K562 treated with DMSO at 1 percent for 12 hours (cell line): ENCODE results near the gene PCDHGC5. TPM values are rescaled to one million over a fixed set of nuclear protein-coding genes. Genes with fewer than 3 reads are reported as not detected.

Experiments
- total RNA-seq: library from RNA; unstranded; fragments of 300-600 nt; gene quantifications from 2 replicates; pipeline ENCODE4 v1.2.3, GENCODE V29; 2022; ENCODE audit not compliant: insufficient read depth

PCDHGC5 gene
- total RNA-seq: not detected in 2 replicates

DNA sequence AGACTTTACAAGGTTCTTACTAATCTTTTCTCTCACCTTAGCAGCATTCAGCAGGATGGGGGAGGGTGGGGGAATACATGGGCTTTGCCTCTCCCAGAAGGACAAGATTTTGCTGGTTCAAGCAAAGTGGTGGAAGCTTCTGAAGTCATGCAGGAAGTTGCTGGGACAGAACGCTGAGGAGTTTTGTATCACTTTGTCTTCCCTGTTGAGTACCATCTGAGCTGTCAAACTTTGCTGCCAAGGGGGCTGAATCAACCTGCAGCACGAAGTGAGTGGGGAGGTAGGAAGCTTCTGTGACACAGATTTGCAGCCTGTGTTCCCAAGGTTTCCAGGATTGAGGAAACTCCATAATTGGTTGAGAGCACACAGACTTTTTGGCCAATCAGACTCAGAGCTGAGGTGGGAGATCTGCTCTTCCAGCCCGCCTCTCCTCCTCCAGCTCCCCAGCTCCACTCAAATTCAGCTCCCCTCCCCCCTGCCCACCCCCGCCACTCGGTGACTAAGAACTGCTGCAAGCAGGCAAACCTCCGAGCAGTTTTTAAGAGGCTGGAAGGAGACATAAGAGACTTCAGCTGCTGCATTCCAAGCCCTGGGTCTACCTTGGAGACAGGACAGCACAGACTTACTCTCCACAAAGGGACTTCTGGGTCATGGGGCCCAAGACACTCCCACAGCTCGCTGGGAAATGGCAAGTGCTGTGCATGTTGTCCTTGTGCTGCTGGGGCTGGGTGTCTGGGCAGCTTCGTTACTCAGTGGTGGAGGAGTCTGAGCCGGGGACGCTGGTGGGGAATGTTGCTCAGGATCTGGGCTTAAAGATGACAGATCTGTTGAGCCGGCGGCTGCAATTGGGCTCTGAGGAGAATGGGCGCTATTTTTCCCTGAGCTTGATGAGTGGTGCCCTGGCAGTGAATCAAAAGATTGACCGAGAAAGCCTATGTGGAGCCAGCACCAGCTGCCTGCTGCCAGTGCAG, at the start of gene PCDHGC5:
Gene PCDHGC5, plus strand, starts transcription at position 491 of the 971 bp plus-strand sequence. Its CDS starts 160 bp downstream, at position 651.

DNA sequence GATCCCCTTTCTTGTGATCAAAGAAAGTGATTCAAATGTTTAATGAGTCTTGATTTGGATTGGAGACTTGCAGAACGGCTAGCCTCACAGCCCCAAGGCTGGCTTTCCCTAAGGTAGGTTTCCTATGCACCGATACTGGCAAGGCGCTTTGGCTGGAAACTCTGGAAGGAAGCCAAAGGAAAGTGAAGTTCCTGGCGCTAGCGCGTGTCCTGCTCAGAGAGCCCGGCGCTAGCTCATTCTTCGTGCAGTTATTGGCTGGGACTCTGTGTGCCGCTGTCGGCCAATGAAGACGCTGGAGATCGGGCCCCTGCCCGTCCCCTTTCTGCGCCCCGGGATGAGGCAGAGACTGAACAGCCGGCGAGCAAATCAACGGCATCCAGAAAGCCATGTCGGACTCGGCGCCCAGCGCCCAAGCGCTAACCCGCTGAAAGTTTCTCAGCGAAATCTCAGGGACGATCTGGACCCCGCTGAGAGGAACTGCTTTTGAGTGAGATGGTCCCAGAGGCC, 13.2 kb upstream of the PCDHGC5 start, which contains the start of gene PCDHGC3:
Gene PCDHGC3, plus strand, starts transcription at position 342 of the 507 bp plus-strand sequence. Its CDS starts 151 bp downstream, at position 493.

DNA sequence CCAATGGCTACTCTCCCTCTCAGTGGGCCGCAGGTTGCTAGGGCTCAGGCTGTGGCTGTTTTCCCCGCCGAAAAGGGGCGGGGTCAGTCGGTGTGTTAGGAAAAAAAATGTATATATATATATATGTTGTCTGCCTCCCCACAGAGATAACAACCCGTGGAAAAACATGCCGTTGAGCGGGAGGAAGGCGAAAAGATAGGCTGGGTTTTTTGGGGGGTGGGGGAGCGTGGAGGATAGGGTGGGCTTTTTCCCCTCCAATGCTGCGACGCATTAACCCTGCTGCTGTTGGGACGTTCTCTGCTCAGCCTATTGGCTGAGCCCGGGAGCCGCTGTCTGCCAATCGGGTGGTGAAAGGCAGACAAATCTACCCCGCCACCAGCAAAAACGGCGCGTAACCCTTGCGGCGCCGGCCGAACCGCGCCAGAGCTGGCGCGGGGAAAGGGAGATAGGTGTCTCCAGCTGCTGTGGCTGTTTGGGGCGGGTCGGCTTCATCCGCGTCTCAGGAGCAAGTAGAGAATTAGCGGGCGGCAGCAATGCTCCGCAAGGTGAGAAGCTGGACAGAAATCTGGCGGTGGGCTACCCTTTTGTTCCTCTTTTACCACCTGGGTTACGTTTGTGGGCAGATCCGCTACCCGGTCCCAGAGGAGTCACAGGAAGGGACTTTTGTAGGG, 4.1 kb upstream of the PCDHGC5 start, which contains the start of gene PCDHGC4:
Gene PCDHGC4, plus strand, starts transcription at position 390 of the 671 bp plus-strand sequence. Its CDS starts 144 bp downstream, at position 534.

Other genes starting within 250 kb of the PCDHGC5 start
- gene PCDHB15, start 243.7 kb upstream of the PCDHGC5 start, total RNA-seq: 0.33 TPM in 1 of 2 replicates, not detected in the other
- gene SLC25A2, start 185.0 kb upstream of the PCDHGC5 start, total RNA-seq: not detected in 2 replicates
- gene TAF7, start 168.3 kb upstream of the PCDHGC5 start, total RNA-seq: 75.1 and 124 TPM in 2 replicates
- 0.19 TPM in 1 of 2 replicates, not detected in the other for gene PCDHGA1, start 158.6 kb upstream of the PCDHGC5 start, total RNA-seq
- 0.79 TPM in 1 of 2 replicates, not detected in the other for gene PCDHGA2, start 150.3 kb upstream of the PCDHGC5 start, total RNA-seq
- 0.30 and 1.1 TPM in 2 replicates for gene PCDHGA3, start 145.3 kb upstream of the PCDHGC5 start, total RNA-seq
- 0.28 TPM in 1 of 2 replicates, not detected in the other for gene PCDHGB1, start 139.0 kb upstream of the PCDHGC5 start, total RNA-seq
- gene PCDHGA4, start 134.1 kb upstream of the PCDHGC5 start, total RNA-seq: 1.7 TPM in 1 of 2 replicates, not detected in the other
- gene PCDHGB2, start 129.1 kb upstream of the PCDHGC5 start, total RNA-seq: 0.52 TPM in 1 of 2 replicates, not detected in the other
- gene PCDHGA5, start 124.9 kb upstream of the PCDHGC5 start, total RNA-seq: 0.33 TPM in 1 of 2 replicates, not detected in the other
- 1.2 TPM in 1 of 2 replicates, not detected in the other for gene PCDHGB3, start 118.8 kb upstream of the PCDHGC5 start, total RNA-seq
- gene PCDHGA6, start 115.2 kb upstream of the PCDHGC5 start, total RNA-seq: 0.13 and 0.52 TPM in 2 replicates
- 0.23 TPM in 1 of 2 replicates, not detected in the other for gene PCDHGA7, start 106.3 kb upstream of the PCDHGC5 start, total RNA-seq
- gene PCDHGB4, start 101.4 kb upstream of the PCDHGC5 start, total RNA-seq: 0.23 TPM in 1 of 2 replicates, not detected in the other
- gene PCDHGA8, start 96.4 kb upstream of the PCDHGC5 start, total RNA-seq: 0.36 and 0.68 TPM in 2 replicates
- 0.50 and 0.74 TPM in 2 replicates for gene PCDHGB5, start 91.1 kb upstream of the PCDHGC5 start, total RNA-seq
- gene PCDHGA9, start 86.3 kb upstream of the PCDHGC5 start, total RNA-seq: 0.39 TPM in 1 of 2 replicates, not detected in the other
- not detected in 2 replicates for gene PCDHGB6, start 81.1 kb upstream of the PCDHGC5 start, total RNA-seq
- gene PCDHGA10, start 76.1 kb upstream of the PCDHGC5 start, total RNA-seq: 0.19 TPM in 1 of 2 replicates, not detected in the other
- not detected in 2 replicates for gene PCDHGB7, start 71.4 kb upstream of the PCDHGC5 start, total RNA-seq
- not detected in 2 replicates for gene PCDHGA11, start 68.0 kb upstream of the PCDHGC5 start, total RNA-seq
- gene PCDHGA12, start 58.6 kb upstream of the PCDHGC5 start, total RNA-seq: not detected in 2 replicates
- gene PCDHGC3, start 13.1 kb upstream of the PCDHGC5 start, total RNA-seq: not detected in 2 replicates
- gene PCDHGC4, start 4.1 kb upstream of the PCDHGC5 start, total RNA-seq: not detected in 2 replicates
- 99.4 and 179 TPM in 2 replicates for gene DIAPH1, start 129.9 kb downstream of the PCDHGC5 start, total RNA-seq
- 96.7 and 131 TPM in 2 replicates for gene HDAC3, start 147.8 kb downstream of the PCDHGC5 start, total RNA-seq
- gene RELL2, start 147.9 kb downstream of the PCDHGC5 start, total RNA-seq: 6.6 and 8.6 TPM in 2 replicates
- gene FCHSD1, start 162.3 kb downstream of the PCDHGC5 start, total RNA-seq: 6.9 and 18.3 TPM in 2 replicates
- 8.2 and 16.2 TPM in 2 replicates for gene ARAP3, start 193.1 kb downstream of the PCDHGC5 start, total RNA-seq